ENCODE results near the gene SH2D1B.

SH2D1B gene

GRCh38 chr1:162404550-162405160 is 7.3 kb downstream of the SH2D1B start:
- TF ChIP-seq, protein P1, sequence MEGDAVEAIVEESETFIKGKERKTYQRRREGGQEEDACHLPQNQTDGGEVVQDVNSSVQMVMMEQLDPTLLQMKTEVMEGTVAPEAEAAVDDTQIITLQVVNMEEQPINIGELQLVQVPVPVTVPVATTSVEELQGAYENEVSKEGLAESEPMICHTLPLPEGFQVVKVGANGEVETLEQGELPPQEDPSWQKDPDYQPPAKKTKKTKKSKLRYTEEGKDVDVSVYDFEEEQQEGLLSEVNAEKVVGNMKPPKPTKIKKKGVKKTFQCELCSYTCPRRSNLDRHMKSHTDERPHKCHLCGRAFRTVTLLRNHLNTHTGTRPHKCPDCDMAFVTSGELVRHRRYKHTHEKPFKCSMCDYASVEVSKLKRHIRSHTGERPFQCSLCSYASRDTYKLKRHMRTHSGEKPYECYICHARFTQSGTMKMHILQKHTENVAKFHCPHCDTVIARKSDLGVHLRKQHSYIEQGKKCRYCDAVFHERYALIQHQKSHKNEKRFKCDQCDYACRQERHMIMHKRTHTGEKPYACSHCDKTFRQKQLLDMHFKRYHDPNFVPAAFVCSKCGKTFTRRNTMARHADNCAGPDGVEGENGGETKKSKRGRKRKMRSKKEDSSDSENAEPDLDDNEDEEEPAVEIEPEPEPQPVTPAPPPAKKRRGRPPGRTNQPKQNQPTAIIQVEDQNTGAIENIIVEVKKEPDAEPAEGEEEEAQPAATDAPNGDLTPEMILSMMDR (IDR thresholded peaks at IDR 0.05; ENCODE audit: low read length) = no peak
- no peak for TF ChIP-seq EZH2 (IDR thresholded peaks at IDR 0.05; ENCODE audit: borderline replicate concordance, low read length)
- no peak overlapping the region for H3K9ac ChIP-seq (ENCODE audit: low read length)
- no peak overlapping the region for H2AFZ ChIP-seq (ENCODE audit: low read length)
- no peaks in the 10 kb centered on the region for H3K79me2 ChIP-seq (ENCODE audit: insufficient read depth, low read length)
- H4K20me1 ChIP-seq (ENCODE audit: insufficient read depth, low read length) = no peaks in the 10 kb centered on the region
- no peaks in the 10 kb centered on the region for H3K36me3 ChIP-seq (ENCODE audit: insufficient read depth, low read length)
- no peaks in the 10 kb centered on the region for H3K27me3 ChIP-seq (ENCODE audit: insufficient read depth, low read length)
- H3K27ac ChIP-seq (ENCODE audit: low read depth, low read length, poor library complexity, severe bottlenecking) = no peak overlapping the region
- no peak overlapping the region for H3K4me2 ChIP-seq (ENCODE audit: low read length)
- H3K9me2 ChIP-seq (ENCODE audit: low read depth, low read length) = no peaks in the 10 kb centered on the region
- no peaks in the 10 kb centered on the region for H3F3A ChIP-seq (ENCODE audit: insufficient read depth, low read length)
- no peak overlapping the region for H3K4me3 ChIP-seq (ENCODE audit: low read depth, low read length, poor library complexity, severe bottlenecking)
- H3K4me1 ChIP-seq (ENCODE audit: insufficient read depth, low read length, severe bottlenecking) = no peaks in the 10 kb centered on the region
- no peaks in the 10 kb centered on the region for H3K9me3 ChIP-seq (ENCODE audit: low read length)

DNA sequence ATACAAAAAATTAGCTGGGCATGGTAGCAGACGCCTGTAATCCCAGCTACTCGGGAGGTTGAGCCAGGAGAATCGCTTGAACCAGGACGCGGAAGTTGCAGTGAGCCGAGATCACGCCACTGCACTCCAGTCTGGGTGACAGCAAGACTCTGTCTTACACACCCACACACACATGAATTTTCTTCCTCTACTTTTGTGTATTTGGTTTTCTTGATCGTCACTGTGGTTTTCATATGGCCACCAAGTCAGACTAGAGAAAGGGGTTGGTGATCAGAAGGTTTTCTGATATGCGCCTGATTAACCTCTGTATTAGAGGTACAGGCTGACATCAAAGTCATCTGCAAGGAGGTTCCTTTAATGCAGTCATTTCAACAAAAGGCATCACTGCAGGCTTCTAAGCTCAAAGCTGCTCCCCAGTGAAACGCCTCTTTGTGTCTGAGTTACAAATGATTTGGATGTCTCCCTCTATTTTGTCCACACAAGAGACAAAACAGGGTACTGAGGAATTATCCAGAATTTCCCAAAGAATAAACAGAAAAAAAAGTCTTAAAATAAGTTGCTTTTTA is 11.1 kb downstream of the SH2D1B start:
- no peak overlapping the region for H3K9ac ChIP-seq (ENCODE audit: low read length)
- no peak overlapping the region for H3K27ac ChIP-seq (ENCODE audit: low read depth, low read length, poor library complexity, severe bottlenecking)
- no peaks in the 10 kb centered on the region for H3K4me1 ChIP-seq (ENCODE audit: insufficient read depth, low read length, severe bottlenecking)
- H4K20me1 ChIP-seq (ENCODE audit: insufficient read depth, low read length) = no peaks in the 10 kb centered on the region
- no peak overlapping the region for H3K4me2 ChIP-seq (ENCODE audit: low read length)
- H3K36me3 ChIP-seq (ENCODE audit: insufficient read depth, low read length) = no peaks in the 10 kb centered on the region
- no peak overlapping the region for H3K4me3 ChIP-seq (ENCODE audit: low read depth, low read length, poor library complexity, severe bottlenecking)
- TF ChIP-seq, protein P1 (IDR thresholded peaks at IDR 0.05; ENCODE audit: low read length) = no peak
- no peak for TF ChIP-seq EZH2 (IDR thresholded peaks at IDR 0.05; ENCODE audit: borderline replicate concordance, low read length)
- H3K27me3 ChIP-seq (ENCODE audit: insufficient read depth, low read length) = no peaks in the 10 kb centered on the region
- H3K79me2 ChIP-seq (ENCODE audit: insufficient read depth, low read length) = no peaks in the 10 kb centered on the region
- H2AFZ ChIP-seq (ENCODE audit: low read length) = no peak overlapping the region
- H3K9me2 ChIP-seq (ENCODE audit: low read depth, low read length) = no peaks in the 10 kb centered on the region
- no peaks in the 10 kb centered on the region for H3F3A ChIP-seq (ENCODE audit: insufficient read depth, low read length)
- no peaks in the 10 kb centered on the region for H3K9me3 ChIP-seq (ENCODE audit: low read length)

DNA sequence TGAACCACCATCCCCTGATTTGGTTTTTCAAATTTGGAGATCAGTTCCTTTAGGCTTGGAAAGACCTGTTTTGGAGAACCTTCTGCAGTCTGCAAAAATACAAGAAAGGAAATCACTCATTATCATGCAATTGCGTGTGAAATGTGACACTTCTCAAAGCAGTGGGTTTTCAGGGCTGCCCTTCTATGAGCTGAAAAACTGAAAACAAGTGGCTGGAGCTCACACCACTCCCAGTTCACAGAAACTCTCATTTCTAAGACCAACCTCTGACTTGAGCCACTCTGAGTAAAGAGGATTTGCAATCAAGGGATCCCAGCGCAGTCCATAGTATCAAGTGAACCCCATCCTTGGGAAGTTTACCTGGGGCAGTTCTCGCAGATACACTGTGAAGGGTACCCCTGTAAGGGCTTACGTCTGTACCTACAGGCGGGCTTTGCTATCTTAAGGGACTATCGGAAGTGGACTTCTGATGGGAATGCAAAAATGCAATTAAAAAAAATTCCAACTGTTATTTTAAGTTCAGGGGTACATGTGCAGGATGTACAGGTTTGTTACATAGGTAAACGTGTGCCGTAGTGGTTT is 12.8 kb downstream of the SH2D1B start:
- Histone ChIP-seq H3F3A (ENCODE audit: insufficient read depth, low read length) (no peaks in the 10 kb centered on the region), H3K9me2 (ENCODE audit: low read depth, low read length) (no peaks in the 10 kb centered on the region), H3K27me3 (ENCODE audit: insufficient read depth, low read length) (no peaks in the 10 kb centered on the region), H3K4me2 (ENCODE audit: low read length) (no peak overlapping the region), H3K9ac (ENCODE audit: low read length) (no peak overlapping the region), H3K27ac (ENCODE audit: low read depth, low read length, poor library complexity, severe bottlenecking) (no peak overlapping the region), H3K9me3 (ENCODE audit: low read length) (no peaks in the 10 kb centered on the region), H3K4me1 (ENCODE audit: insufficient read depth, low read length, severe bottlenecking) (no peaks in the 10 kb centered on the region), H2AFZ (ENCODE audit: low read length) (no peak overlapping the region), H3K36me3 (ENCODE audit: insufficient read depth, low read length) (no peaks in the 10 kb centered on the region), H3K4me3 (ENCODE audit: low read depth, low read length, poor library complexity, severe bottlenecking) (no peak overlapping the region), H3K79me2 (ENCODE audit: insufficient read depth, low read length) (no peaks in the 10 kb centered on the region), H4K20me1 (ENCODE audit: insufficient read depth, low read length) (no peaks in the 10 kb centered on the region)
- TF ChIP-seq, protein P1 (IDR thresholded peaks at IDR 0.05; ENCODE audit: low read length) = no peak
- TF ChIP-seq EZH2 (IDR thresholded peaks at IDR 0.05; ENCODE audit: borderline replicate concordance, low read length) = no peak

Data from OCI-LY1 (cell line).